ENCODE data around the gene ZNF641.

DNA sequence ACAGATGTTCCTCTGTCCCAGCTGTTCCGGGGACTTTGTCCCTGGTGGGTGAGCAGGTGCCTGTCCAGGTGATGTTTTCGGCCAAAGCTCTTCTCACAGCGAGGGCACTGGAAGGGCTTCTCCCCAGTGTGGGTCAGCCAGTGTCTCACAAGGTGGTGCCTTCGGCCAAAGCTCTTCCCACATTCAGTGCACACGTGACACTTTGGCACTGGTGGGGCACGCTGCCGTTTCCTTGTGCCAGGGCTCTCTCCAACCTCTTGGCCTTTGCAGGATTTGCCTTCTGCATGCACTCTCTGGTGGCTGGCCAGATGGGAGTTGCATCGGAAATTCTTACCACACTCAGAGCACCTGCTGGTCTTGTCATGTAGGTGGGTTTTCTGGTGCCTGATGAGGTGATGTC lies 7.7 kb downstream of the ZNF641 start:
- TF ChIP-seq, protein P1, sequence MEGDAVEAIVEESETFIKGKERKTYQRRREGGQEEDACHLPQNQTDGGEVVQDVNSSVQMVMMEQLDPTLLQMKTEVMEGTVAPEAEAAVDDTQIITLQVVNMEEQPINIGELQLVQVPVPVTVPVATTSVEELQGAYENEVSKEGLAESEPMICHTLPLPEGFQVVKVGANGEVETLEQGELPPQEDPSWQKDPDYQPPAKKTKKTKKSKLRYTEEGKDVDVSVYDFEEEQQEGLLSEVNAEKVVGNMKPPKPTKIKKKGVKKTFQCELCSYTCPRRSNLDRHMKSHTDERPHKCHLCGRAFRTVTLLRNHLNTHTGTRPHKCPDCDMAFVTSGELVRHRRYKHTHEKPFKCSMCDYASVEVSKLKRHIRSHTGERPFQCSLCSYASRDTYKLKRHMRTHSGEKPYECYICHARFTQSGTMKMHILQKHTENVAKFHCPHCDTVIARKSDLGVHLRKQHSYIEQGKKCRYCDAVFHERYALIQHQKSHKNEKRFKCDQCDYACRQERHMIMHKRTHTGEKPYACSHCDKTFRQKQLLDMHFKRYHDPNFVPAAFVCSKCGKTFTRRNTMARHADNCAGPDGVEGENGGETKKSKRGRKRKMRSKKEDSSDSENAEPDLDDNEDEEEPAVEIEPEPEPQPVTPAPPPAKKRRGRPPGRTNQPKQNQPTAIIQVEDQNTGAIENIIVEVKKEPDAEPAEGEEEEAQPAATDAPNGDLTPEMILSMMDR (conservative IDR thresholded peaks at IDR 0.05; ENCODE audit: low read length), result no peak
- TF ChIP-seq EZH2phosphoT487 (IDR thresholded peaks at IDR 0.05; ENCODE audit: borderline replicate concordance, low read depth, low read length), result no peak
